ENCODE data around the gene PLA2R1.

- TF ChIP-seq POLR2A (IDR thresholded peaks at IDR 0.05; ENCODE audit: low read depth, low read length) (no peak), NKRF (conservative IDR thresholded peaks at IDR 0.05) (no peak), CTCF (IDR thresholded peaks at IDR 0.05 in 2 of 3, conservative IDR thresholded peaks at IDR 0.05 in 1 of 3; ENCODE audit: control insufficient read depth in 2 of 3, extremely low read depth in 1 of 3, insufficient read depth in 1 of 3, low read depth in 3 of 3, low read length in 3 of 3) (no peak), CHD4 (IDR thresholded peaks at IDR 0.05) (no peak), SREBF1 (IDR thresholded peaks at IDR 0.05; ENCODE audit: low read length) (no peak), ETV6 (conservative IDR thresholded peaks at IDR 0.05 in 1 of 2, IDR thresholded peaks at IDR 0.05 in 1 of 2; ENCODE audit: borderline replicate concordance in 1 of 2, low read depth in 1 of 2) (no peak), SMC3 (IDR thresholded peaks at IDR 0.05; ENCODE audit: borderline replicate concordance, low read length) (no peak), FOS (IDR thresholded peaks at IDR 0.05; ENCODE audit: borderline replicate concordance, extremely low read depth, insufficient read length) (no peak), SPI1 (IDR thresholded peaks at IDR 0.05; ENCODE audit: borderline replicate concordance, insufficient read depth, low read depth, low read length) (no peak), GABPA (IDR thresholded peaks at IDR 0.05; ENCODE audit: low read depth) (no peak), RFX5 (IDR thresholded peaks at IDR 0.05; ENCODE audit: low read depth, low read length) (no peak), KDM1A (IDR thresholded peaks at IDR 0.05; ENCODE audit: borderline replicate concordance) (no peak), CHD2 (IDR thresholded peaks at IDR 0.05; ENCODE audit: borderline replicate concordance, low read depth, low read length) (no peak)
Observed at GRCh38 chr2:159891917-159892730, 170.3 kb downstream of the PLA2R1 start.
